GM12891 (cell line): ENCODE measurements around the gene PHF20.

Experiments
- POLR2A ChIP-seq: IDR thresholded peaks from 2 replicates; pipeline ENCODE4 v1.6.1; 2011; ENCODE audit warnings: low read depth, low read length, control low read depth
- POLR2AphosphoS5 ChIP-seq: IDR thresholded peaks from 2 replicates; pipeline ENCODE4 v1.6.1; 2011; ENCODE audit warnings: low read depth, low read length, control low read depth

DNA sequence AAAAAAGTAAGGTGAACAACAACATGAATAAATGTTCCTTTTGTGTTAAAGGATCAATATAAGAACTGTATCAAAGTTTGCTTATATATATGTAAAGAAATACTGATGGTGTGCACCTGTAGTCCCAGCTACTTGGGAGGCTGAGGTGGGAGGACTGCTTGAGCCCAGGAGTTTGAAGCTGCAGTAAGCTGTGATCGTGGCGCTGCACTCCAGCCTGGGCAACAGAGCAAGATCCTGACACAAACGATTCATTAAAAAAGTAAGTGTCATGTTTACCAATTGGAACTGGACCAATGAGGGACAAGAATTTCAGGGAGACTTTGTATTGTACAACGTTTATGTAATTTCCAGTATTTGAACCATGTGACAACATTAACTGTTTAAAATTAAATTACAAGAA, 5.0 kb upstream of the PHF20 start:
- TF ChIP-seq POLR2A: no peak
- no peak for TF ChIP-seq POLR2AphosphoS5
